ENCODE results near the gene RAD21L1. TPM values are rescaled to one million over a fixed set of nuclear protein-coding genes. Genes with fewer than 3 reads are reported as not detected.
A peak's percentile ranks its signal among the peaks of the same experiment; 100 is the strongest.

Gene RAD21L1
- total RNA-seq, 1 donor from 2014 or later = not detected

DNA sequence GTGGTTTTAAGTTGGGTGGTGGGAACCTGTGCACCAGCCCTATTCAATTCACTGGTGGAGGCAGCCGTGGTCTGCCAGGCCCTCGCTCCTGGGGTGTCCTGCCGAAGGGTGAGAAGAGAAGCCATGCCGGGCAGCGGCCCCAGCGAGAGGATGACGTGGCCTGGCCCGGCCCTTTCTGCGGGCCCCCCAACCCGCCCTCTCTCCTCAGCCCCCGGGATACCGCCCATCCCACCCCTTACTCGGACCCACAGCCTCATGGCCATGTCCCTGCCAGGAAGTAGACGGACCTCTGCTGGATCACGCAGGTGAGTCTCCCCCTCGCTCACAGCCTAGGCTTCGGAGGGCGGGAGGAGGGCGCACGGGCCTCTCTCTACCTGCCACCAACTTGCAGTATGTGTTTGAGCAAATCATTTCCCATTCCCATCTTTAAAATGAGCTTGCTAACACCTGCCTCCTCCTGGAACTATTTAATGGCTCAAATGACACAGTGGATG lies 70.3 kb downstream of the RAD21L1 start:
- H3K4me1 Mint-ChIP-seq (ENCODE audit: low read depth) = peaks cover 2% of the 10 kb centered on the region
- no peak overlapping the region for H3K4me3 Mint-ChIP-seq (ENCODE audit: unreplicated experiment)
- H3K36me3 Mint-ChIP-seq (ENCODE audit: low read depth) = peaks cover 4% of the 10 kb centered on the region
- no peaks in the 10 kb centered on the region for H3K27me3 Mint-ChIP-seq (ENCODE audit: low read depth)
- H3K27ac Mint-ChIP-seq (ENCODE audit: unreplicated experiment) = no peak overlapping the region
- no peak for DNase-seq (ENCODE audit: low spot score)
- no peaks in the 10 kb centered on the region for H3K9me3 Mint-ChIP-seq (ENCODE audit: low read depth)
- no peak for TF ChIP-seq CTCF (IDR thresholded peaks at IDR 0.05)

DNA sequence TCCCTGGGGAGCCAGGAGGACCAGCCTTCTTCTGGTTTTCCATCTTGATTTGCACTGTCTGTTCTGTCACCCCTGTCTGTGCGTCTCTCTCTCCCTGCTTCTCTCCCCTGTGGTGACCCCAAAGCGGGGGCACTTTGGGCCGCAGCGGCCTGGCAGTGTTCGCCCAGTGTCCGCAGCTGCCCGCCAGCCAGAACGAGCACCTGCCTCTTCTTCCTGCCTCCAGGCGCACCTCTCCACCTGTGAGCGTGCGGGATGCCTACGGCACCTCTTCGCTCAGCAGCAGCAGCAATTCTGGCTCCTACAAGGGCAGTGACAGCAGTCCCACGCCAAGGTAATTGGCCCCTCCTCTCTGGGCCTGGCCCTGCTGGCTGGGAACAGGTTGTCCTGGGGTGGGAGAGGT lies 71.1 kb downstream of the RAD21L1 start:
- Mint-ChIP-seq H3K27ac (ENCODE audit: unreplicated experiment) (no peak overlapping the region), H3K4me3 (ENCODE audit: unreplicated experiment) (no peak overlapping the region), H3K4me1 (ENCODE audit: low read depth) (no peaks in the 10 kb centered on the region), H3K27me3 (ENCODE audit: low read depth) (no peaks in the 10 kb centered on the region), H3K9me3 (ENCODE audit: low read depth) (no peaks in the 10 kb centered on the region), H3K36me3 (ENCODE audit: low read depth) (peaks cover 4% of the 10 kb centered on the region)
- no peak for DNase-seq (ENCODE audit: low spot score)
- TF ChIP-seq CTCF (IDR thresholded peaks at IDR 0.05) = no peak

DNA sequence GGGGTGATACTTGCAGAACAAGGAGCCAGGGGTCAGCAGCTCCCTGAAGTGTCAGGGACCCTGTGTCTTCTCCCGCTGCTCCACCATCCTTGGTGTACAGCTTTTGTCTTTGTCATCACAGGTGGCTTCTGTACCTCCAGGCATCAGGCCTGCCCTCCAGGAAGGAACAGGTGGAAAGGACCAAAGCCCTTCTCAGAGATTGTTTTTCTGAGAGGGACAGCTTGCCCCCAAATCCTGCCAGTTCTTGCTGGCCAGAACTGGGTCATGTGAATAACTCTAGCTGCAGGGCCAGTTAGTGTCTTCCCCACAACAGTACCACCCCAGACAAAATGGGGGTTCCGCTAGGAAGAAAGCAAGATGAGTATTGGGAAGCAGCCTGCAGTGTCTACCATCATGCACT lies 71.6 kb downstream of the RAD21L1 start:
- peak; percentile 11 for DNase-seq (ENCODE audit: low spot score)
- no peaks in the 10 kb centered on the region for H3K4me1 Mint-ChIP-seq (ENCODE audit: low read depth)
- TF ChIP-seq CTCF (IDR thresholded peaks at IDR 0.05) = no peak
- no peak overlapping the region for H3K4me3 Mint-ChIP-seq (ENCODE audit: unreplicated experiment)
- H3K36me3 Mint-ChIP-seq (ENCODE audit: low read depth) = peaks cover 4% of the 10 kb centered on the region
- no peaks in the 10 kb centered on the region for H3K9me3 Mint-ChIP-seq (ENCODE audit: low read depth)
- no peaks in the 10 kb centered on the region for H3K27me3 Mint-ChIP-seq (ENCODE audit: low read depth)
- no peak overlapping the region for H3K27ac Mint-ChIP-seq (ENCODE audit: unreplicated experiment)

DNA sequence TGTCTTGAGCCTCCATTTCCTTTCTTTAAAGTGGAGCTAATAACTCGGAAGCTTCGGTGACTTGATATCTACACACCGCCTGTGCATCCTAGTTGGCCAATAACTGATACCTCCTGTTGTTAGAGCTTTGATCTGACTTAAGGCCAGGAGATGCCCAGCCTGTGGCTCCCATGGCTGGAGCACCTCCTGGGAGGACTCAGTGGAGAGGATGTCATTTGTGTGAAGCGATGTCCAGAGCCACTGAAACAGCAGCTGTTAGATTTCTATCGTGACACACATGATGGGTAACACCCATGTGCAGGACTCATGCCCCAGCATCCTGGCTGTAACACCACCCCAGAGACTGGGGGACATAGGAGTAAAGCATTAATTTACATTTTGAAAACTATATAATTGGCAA lies 72.3 kb downstream of the RAD21L1 start:
- peak; percentile 18 for DNase-seq (ENCODE audit: low spot score)
- H3K9me3 Mint-ChIP-seq (ENCODE audit: low read depth) = no peaks in the 10 kb centered on the region
- no peak overlapping the region for H3K27ac Mint-ChIP-seq (ENCODE audit: unreplicated experiment)

GRCh38 chr20:1298888-1299511 lies 73.2 kb downstream of the RAD21L1 start:
- Mint-ChIP-seq H3K9me3 (ENCODE audit: low read depth) (no peaks in the 10 kb centered on the region), H3K27ac (ENCODE audit: unreplicated experiment) (no peak overlapping the region), H3K4me1 (ENCODE audit: low read depth) (no peaks in the 10 kb centered on the region), H3K27me3 (ENCODE audit: low read depth) (no peaks in the 10 kb centered on the region), H3K36me3 (ENCODE audit: low read depth) (peaks cover 4% of the 10 kb centered on the region), H3K4me3 (ENCODE audit: unreplicated experiment) (no peak overlapping the region)
- no peak for TF ChIP-seq CTCF (IDR thresholded peaks at IDR 0.05)
- DNase-seq (ENCODE audit: low spot score) = no peak

More for the DNA sequence above, 72.3 kb downstream of the RAD21L1 start:
- Mint-ChIP-seq H3K4me1 (ENCODE audit: low read depth) (no peaks in the 10 kb centered on the region), H3K4me3 (ENCODE audit: unreplicated experiment) (no peak overlapping the region), H3K27me3 (ENCODE audit: low read depth) (no peaks in the 10 kb centered on the region), H3K36me3 (ENCODE audit: low read depth) (peaks cover 4% of the 10 kb centered on the region)
- TF ChIP-seq CTCF (IDR thresholded peaks at IDR 0.05) = no peak

Measured in chondrocyte (in vitro differentiated cells).